Breast epithelium (tissue), 4 donors: Measurements from ENCODE around the gene SPATA6L. TPM values are rescaled to one million over a fixed set of nuclear protein-coding genes. Genes with fewer than 3 reads are reported as not detected.

Experiments
- DNase-seq, 2 donors: peaks; one replicate each; pipeline ENCODE4 v3.0.0-alpha.2; 2019; ENCODE audit warnings: low spot score in 2 of 2
- H3K27ac ChIP-seq, 2 donors: fragments of 200-600 bp; sonication (generic) in 1 of 2; one replicate each; pipeline ENCODE4 v1.5.1; 2016 to 2019; ENCODE audit warnings: mild to moderate bottlenecking in 1 of 2
- H3K27me3 ChIP-seq, 2 donors: fragments of 200-600 bp; sonication (generic) in 1 of 2; one replicate each; pipeline versions ENCODE4 v1.5.1 to v1.6.0; 2017 to 2019; ENCODE audit warnings: control low read depth in 1 of 2, mild to moderate bottlenecking in 1 of 2
- H3K36me3 ChIP-seq: fragments of 200-600 bp; one replicate; pipeline ENCODE4 v1.5.1; 2019
- H3K4me1 ChIP-seq, 2 donors: fragments of 200-600 bp; sonication (generic); one replicate each; pipeline ENCODE4 v1.5.1; 2016 to 2019; ENCODE audit warnings: control low read depth in 1 of 2
- H3K4me3 ChIP-seq, 3 donors: fragments of 200-600 bp; sonication (generic); 1 replicate in 2 of 3; 2 replicates in 1 of 3; pipeline ENCODE4 v1.5.1; 2016 to 2019; ENCODE audit warnings: mild to moderate bottlenecking in 3 of 3, moderate library complexity in 2 of 3
- H3K9me3 ChIP-seq, 2 donors: fragments of 200-600 bp; sonication (generic) in 1 of 2; one replicate each; pipeline ENCODE4 v1.5.1; 2016 to 2019; ENCODE audit warnings: control low read depth in 1 of 2
- CTCF ChIP-seq, 3 donors: fragments of 450-650 bp; IDR thresholded peaks; one replicate each; pipeline ENCODE4 v1.5.1; 2016 to 2017; ENCODE audit warnings: antibody characterized with exemption in 3 of 3, mild to moderate bottlenecking in 3 of 3, moderate library complexity in 3 of 3
- POLR2A ChIP-seq: fragments of 450-650 bp; IDR thresholded peaks from one replicate; pipeline ENCODE4 v1.6.1; 2016; ENCODE audit warnings: antibody characterized with exemption, mild to moderate bottlenecking, moderate library complexity
- POLR2AphosphoS5 ChIP-seq, 3 donors: sonication (generic); formaldehyde crosslinking; IDR thresholded peaks; one replicate each; pipeline ENCODE4 v1.6.1; 2017; ENCODE audit warnings: antibody characterized with exemption in 3 of 3
- intact Hi-C: fragments of 100-400 bp; cut with DNase I; formaldehyde crosslinking; loops from one replicate; pipeline ENCODE4 v1.15.1; 2023; ENCODE audit warnings: low total_unique reads
- total RNA-seq, 3 donors: library from RNA; depleted of rRNA; stranded (reverse); fragments of >200 nt; gene quantifications; one replicate each; pipeline ENCODE4 v1.1.0, GENCODE V29; 2016

Gene SPATA6L
- total RNA-seq, 3 donors from 2014 or later = 1.4 to 22.5 (median 14.4) TPM

DNA sequence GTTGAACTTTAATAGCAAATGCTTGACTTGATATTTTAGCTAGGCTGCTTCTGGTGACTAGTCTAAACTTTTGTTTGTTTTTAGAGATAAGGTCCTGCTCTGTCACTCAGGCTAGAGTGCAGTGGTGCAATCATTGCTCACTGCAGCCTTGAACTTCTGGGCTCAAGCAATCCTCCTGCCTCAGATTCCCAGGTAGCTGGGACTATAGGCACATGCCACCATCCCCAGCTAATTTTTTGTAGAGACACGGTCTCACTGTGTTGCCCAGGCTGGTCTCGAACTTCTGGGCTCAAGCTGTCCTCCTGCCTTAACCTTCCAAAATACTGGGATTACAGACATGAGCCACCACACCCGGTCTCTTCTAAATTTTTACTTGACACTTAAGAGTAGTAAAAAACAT, 33.8 kb upstream of the SPATA6L start:
- no peak for DNase-seq
- Histone ChIP-seq H3K36me3 (peaks cover 3% of the 10 kb centered on the region), H3K27me3 (no peaks in the 10 kb centered on the region), H3K4me1 (no peaks in the 10 kb centered on the region), H3K4me3 (no peak overlapping the region), H3K9me3 (no peaks in the 10 kb centered on the region), H3K27ac (no peak overlapping the region)
- TF ChIP-seq POLR2A = no peak
- intact Hi-C loops = no loop called here

DNA sequence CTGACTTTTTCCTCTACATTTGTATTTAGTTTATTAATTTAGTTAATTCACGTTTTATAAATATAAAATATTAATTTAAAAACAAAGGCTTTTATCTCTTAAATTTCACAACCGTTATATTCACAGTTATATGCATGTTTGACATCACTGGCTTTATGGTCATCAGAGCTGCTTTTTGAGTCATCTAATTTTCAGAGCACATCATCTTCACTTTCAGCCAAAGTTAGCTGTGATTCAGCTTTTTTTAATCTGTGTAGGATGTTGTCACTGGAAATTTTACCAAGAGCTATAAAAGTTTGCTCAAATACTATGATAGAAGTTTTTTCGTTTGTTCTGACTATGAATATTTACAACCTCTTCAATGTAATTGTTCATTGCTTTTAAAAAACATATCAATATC, 25.5 kb upstream of the SPATA6L start:
- DNase-seq = no peak
- Histone ChIP-seq H3K4me1 (no peaks in the 10 kb centered on the region), H3K4me3 (no peak overlapping the region), H3K9me3 (no peaks in the 10 kb centered on the region), H3K27me3 (no peaks in the 10 kb centered on the region), H3K36me3 (no peaks in the 10 kb centered on the region), H3K27ac (no peak overlapping the region)
- no peak for TF ChIP-seq POLR2AphosphoS5 (IDR thresholded peaks at IDR 0.05)
- TF ChIP-seq CTCF (IDR thresholded peaks at IDR 0.05) = no peak
- TF ChIP-seq POLR2A = no peak
- intact Hi-C loops = no loop called here

DNA sequence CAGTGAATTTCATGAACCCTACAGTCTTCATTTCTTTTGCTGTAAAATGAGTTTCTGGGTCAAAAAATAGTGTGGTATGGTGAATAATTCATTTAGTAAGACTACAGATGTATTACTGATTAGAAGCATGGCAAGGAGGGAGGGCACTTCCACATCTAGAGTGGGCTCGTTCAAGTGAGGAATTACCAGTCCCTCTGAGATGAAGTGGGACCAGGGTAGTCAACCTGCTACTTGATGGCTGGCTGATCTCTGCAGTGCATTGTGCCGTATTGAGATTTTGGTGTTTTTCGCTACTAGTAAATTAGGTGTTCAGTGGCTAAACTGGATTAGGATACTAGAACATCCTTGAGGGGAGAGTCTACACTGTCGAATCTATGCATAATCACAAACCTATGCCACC, 23.9 kb upstream of the SPATA6L start:
- H3K36me3 ChIP-seq = peaks cover 3% of the 10 kb centered on the region
- H3K4me1 ChIP-seq = no peaks in the 10 kb centered on the region
- H3K4me3 ChIP-seq = no peak overlapping the region
- DNase-seq = no peak
- peak overlapping the region; percentile 39 to 43 for H3K27ac ChIP-seq
- intact Hi-C loops = no loop called here
- H3K9me3 ChIP-seq = no peaks in the 10 kb centered on the region
- no peak for TF ChIP-seq POLR2AphosphoS5 (IDR thresholded peaks at IDR 0.05)
- no peak for TF ChIP-seq POLR2A
- no peak for TF ChIP-seq CTCF (IDR thresholded peaks at IDR 0.05)
- H3K27me3 ChIP-seq = no peaks in the 10 kb centered on the region

DNA sequence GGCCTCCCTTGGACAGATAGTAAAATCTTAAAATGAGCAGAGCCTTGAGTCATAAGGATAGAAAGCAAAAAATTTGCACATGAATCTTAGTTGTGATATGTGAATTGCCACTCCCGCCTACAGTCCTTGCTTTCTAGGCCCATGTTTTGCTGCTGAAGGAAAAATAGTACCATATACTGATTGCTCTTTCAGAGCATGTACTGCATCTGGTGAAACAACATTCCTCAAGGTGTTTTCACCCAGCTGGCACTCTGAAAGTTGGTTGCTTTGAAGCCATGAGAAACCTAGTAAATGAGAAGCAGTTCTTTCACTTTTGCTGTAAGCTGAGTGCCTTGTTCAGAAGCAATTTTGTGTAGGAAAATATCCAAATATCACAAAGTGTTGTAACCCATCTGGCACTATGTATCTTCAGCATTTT, 23.4 kb upstream of the SPATA6L start:
- H3K9me3 ChIP-seq = no peaks in the 10 kb centered on the region
- no peak for DNase-seq
- no peak overlapping the region for H3K4me3 ChIP-seq
- H3K27ac ChIP-seq = peak overlapping the region; percentile 39 to 43
- intact Hi-C loops = no loop called here
- TF ChIP-seq CTCF (IDR thresholded peaks at IDR 0.05) (no peak), POLR2A (no peak), POLR2AphosphoS5 (IDR thresholded peaks at IDR 0.05) (no peak)
- H3K27me3 ChIP-seq = no peaks in the 10 kb centered on the region
- peaks cover 3% of the 10 kb centered on the region for H3K36me3 ChIP-seq
- no peaks in the 10 kb centered on the region for H3K4me1 ChIP-seq

DNA sequence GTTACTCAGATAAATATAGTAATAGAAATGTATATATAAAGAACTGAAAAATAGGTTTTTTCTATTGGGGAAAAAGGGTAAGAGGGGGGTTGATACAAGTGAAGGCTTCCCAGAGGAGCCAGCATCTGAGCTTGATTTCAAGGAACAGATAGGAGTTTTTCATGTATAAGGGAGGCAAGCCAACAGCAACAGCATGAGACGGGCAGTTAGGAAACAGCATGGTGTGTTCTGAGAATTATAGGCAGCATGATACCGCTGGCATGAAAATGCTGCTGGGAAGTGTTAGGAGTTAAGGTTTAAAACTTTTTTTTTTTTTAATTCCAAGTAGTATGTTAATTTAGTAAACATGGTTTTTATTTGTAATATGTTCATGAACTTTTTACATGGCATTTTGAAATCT, 22.7 kb upstream of the SPATA6L start:
- no peak for DNase-seq
- Histone ChIP-seq H3K9me3 (no peaks in the 10 kb centered on the region), H3K27ac (no peak overlapping the region), H3K4me1 (no peaks in the 10 kb centered on the region), H3K4me3 (no peak overlapping the region), H3K27me3 (no peaks in the 10 kb centered on the region), H3K36me3 (peaks cover 3% of the 10 kb centered on the region)
- TF ChIP-seq POLR2A (no peak), CTCF (IDR thresholded peaks at IDR 0.05) (no peak), POLR2AphosphoS5 (IDR thresholded peaks at IDR 0.05) (no peak)
- intact Hi-C loops = no loop called here

DNA sequence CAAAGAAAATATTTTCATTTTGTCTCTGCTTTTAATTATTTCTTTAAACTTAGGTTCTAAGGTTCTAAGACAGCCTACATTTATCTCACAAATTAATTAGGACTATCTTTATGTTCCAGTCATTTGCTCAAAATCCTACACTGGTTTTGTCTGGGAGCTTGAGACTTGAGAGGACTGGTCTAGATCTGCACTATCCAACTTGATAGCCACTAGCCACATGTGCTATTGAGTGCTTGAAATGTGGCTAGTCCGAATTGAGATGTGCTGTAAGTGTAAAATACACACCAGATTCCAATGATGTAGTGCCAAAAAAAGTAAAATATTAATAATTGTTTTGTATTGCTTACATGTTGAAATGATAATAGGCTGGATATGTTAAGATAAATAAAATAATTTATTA, 20.3 kb upstream of the SPATA6L start:
- Histone ChIP-seq H3K4me1 (no peaks in the 10 kb centered on the region), H3K9me3 (no peaks in the 10 kb centered on the region), H3K27ac (no peak overlapping the region), H3K4me3 (no peak overlapping the region), H3K27me3 (no peaks in the 10 kb centered on the region), H3K36me3 (peaks cover 3% of the 10 kb centered on the region)
- TF ChIP-seq CTCF (IDR thresholded peaks at IDR 0.05) (no peak), POLR2AphosphoS5 (IDR thresholded peaks at IDR 0.05) (no peak), POLR2A (no peak)
- DNase-seq = no peak
- intact Hi-C loops = no loop called here
